HG03045 (cell line): ENCODE data around the gene EYA3.
A peak's percentile ranks its signal among the peaks of the same experiment; 100 is the strongest.

Source experiments
- ATAC-seq: cut with Tn5 transposase; IDR thresholded peaks from one replicate; pipeline ENCODE4 v1.9.1; 2021; ENCODE audit warnings: mild to moderate bottlenecking, moderate library complexity; ENCODE audit not compliant: unreplicated experiment

EYA3 gene

DNA sequence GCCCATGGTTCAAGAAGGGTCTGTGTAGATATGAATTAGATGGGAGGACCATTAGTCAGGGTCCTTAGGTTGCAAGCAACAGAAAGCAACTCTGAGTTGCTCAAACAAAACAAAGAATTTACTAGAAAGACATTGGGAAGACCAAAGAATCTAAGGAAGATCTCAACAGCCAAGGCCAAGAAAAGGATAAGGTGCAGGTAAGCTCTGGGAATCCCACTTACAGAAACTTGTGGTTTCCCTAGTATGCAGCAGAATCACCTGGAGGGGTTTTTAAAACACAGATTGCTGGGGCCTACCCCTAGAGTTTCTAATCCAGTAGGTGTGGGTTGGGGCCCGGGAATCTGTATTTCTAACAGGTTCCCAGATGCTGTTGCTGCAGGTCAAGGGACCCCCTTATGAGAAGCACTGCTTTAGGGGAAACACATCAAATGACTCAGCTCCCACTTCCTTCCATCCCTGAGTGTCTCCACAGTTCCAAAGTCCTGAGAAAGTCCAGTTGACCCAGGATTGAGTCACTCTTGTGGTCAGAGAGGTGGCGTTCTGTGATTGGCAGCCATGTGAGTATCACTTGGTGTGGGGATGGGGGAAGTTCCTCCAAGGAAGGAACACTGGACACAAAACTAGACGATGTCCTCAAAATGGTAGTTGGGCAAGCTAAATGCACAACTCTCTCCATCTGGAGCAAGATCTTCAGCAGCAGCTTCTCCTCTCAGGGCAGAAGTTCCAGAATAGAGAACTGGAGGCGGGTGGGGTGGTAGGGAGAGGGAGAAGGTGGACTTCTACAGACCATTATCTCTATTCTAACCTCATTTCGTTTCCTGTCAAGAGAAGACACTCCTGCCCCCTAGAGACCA is 24.2 kb upstream of the EYA3 start:
- no peak for ATAC-seq

DNA sequence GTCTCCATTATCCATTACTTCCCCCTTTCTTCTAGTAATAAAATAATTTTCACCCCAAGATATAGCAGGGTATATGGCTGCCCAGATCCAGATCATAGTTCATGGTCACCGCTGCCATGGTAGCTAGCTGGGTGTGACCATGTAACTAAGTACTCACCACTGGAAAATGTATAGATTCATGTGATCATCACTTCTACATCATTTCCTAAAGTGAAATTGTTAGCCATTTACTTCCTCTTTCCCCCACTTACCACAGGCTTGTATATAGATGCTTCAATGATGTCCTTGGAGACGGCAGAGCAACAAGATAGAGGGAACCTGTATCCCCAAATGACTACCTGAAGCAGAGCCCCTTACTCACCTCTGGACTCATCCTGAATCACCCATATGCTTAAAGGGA is 22.7 kb upstream of the EYA3 start:
- ATAC-seq = no peak

DNA sequence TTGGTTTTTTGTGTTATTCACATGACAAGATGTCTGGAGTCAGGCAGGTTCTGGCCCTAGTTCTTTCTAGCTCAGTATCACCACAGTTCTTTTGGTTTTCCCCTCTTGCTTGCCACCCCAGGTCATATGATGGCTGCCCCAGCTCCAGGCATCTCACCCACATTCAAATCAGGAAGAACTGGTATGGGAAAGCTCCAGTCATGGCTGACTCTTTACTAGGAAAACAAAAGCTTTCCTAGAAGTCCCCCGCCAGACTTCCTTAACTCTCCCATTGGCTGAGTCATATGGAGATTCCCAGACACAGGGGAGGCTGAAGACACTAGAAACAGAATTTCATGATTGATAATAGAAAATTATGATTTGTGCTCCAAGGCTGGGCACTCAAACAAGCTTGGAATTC is 22.1 kb upstream of the EYA3 start:
- ATAC-seq = no peak

DNA sequence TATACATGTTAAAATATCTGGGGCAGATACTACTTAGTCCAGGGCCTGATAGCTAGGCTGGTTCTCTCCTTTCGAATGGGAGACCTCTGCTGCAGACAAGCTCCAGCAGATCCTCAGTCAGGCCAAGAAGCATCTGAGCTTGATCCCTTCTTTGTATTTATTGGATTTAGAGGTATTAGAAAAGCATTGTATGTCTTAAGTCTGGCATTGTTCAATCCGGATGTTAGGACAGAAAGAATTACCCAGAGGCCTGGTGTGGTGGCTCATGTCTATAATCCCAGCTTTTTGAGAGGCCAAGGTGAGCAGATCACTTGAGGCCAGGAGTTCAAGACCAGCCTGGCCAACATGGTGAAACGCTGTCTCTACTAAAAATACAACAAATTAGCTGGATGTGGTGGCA is 21.2 kb upstream of the EYA3 start:
- ATAC-seq = no peak

DNA sequence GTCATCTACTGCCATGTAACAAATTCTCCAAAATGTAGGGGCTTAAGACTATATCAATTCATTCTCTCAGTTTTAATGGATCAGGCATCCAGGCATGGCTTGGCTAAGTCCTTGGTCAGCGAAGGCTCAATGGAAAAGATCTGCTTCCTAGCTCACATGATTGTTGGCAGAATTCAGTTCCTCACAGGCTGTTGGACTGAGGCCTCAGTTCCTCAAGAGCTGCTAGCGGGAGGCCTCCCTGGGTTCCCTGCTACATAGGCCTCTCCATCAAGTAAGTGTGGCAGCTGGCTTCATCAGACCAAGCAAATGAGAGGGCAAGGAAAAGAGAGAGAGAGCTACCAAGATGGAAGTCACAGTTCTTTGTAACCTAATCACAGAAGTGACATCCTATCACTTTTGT is 19.6 kb upstream of the EYA3 start:
- ATAC-seq = no peak

GRCh38 chr1:28104866-28105467 is 16.6 kb upstream of the EYA3 start:
- no peak for ATAC-seq

- ATAC-seq = no peak
These were observed 13.8 kb upstream of the EYA3 start for GRCh38 chr1:28102189-28102588.

GRCh38 chr1:28099050-28099769 is 10.8 kb upstream of the EYA3 start:
- ATAC-seq = no peak

GRCh38 chr1:28097100-28097472 is 8.7 kb upstream of the EYA3 start:
- ATAC-seq = no peak

DNA sequence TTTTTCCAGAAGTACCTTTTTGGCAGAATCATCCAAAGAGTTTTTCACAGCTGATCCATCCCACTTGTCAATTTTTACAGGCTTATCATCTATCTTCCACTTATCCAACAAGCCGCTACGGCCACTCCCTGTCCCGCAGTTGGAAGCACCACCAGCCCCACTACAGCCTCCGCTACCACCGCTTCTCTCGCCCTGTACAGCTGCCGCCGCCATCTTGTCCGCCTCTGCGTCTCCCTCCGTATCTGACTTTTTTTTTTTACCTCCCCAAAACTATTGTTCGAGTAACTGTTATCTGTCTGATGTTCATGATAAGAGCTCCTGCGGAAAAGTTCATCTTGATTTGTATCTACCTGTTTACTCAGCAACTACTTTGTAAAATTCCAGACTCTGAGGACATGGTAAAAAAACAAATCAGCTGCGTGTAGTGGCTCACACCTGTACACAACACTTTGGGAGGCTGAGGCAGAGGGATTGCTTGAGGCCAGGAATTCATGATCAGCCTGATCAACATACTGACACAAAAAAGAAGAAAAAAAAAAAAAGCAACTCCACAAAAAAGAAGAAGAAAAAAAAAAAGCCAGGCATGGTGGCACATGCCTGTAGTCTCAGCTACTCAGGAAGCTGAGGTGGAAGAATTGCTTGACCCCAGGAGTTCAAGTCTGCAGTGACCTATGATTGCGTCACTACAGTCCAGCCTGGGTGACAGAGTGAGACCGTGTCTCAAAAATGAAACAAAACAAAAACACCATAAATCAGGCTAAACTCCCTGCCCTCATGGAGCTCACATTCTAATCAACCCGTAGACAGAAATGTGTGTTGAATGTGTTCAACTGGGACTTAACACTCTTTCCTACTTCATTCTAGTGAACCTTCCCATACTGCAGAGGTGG is 8.0 kb upstream of the EYA3 start:
- no peak for ATAC-seq

DNA sequence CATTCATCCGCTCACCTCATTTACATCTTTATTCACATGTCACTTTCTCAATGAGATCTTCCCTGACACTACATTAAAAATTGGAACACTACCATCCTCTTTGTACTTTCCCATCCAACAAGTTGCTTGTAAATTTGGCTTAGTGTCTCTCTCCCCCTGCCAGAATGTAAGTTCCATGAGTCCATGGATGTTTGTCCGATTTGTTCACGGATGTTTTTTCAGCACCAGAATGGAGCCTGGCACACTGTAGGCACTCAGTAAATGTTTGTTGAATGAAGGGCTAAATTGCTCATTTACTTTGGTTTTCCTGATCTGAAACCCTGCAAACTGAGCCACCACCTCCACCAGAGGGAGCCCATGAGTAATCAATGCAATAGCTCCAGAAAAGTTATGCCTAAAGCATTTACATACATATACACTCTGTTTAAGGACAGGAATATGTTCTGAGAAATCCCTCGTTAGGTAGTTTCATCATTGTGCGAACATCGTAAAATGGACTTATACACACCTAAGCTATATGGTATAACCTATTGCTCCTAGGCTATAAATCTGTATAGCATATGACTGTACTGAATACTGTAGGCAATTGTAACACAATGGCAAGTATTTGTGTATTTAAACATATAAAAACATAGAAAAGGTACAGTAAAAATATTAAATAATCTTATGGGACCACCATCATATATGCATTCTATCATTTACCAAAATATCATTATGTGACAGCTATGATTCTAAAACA is 2.8 kb upstream of the EYA3 start:
- no peak for ATAC-seq

- peak; percentile 14 for ATAC-seq
These were observed 719 bp downstream of the EYA3 start for GRCh38 chr1:28087614-28088167.

GRCh38 chr1:28086651-28087050 is 1.8 kb downstream of the EYA3 start:
- ATAC-seq = no peak

- no peak for ATAC-seq
These were observed 3.3 kb downstream of the EYA3 start for GRCh38 chr1:28085129-28085528.

DNA sequence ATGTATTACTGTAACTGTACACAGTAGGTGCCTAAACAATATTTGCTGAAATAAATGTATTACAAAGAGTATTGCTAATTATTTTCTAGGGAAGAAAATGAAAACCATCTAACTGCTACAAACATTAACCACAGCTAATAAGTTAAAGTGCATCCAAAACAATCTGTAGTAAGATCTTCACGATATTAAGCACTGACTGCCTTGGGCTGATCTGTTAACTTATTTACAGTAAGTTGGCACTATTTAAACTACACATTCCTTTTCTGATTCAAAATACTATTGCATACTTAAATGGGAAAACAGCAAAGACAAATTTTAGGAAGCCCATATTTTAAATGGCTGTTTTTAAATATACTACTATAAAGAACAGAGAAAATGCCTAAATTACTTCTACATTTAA is 4.5 kb downstream of the EYA3 start:
- ATAC-seq = no peak

DNA sequence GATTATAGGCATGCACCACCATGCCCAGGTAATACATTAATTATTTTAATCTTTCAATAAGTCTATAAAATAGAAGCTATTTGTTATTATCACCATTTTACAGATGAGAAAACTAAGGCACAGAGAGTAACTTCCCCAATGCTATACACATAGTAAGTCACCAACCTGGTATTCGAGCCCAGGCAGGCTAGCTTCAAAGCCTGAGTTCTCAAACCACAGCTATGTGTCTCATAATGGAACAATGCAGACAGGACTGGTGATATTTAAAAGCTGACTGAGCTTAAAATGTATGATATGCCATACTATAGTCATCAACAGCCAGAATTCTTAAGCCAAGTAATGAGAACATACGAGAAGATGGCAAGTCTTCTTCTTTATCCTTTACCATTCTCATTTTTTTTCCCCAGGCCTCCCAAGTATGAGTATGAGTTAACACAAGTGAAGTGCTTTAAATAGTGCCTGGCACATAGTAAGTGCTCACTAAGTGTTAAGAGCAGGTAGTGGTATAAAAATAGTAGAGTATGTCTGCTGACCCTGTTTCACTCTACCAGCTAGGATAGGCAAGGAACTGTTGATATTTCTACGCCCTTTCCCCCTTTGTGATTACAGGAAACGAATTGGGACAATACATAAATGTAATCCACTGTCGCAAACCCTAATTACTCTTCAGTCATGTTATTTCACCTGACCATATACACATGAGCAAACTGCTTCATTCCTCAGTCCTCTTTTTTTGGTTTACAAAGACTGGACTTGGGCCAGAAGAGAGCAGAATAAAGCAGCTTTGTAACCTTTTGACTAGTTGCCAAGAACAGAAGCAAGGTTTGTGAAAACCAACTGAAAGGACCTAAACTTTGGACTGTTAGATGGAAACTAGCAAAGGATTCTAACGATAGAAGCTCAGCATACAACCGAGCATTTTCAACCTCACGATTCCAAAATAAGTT is 9.5 kb downstream of the EYA3 start:
- no peak for ATAC-seq

GRCh38 chr1:28078262-28078661 is 10.1 kb downstream of the EYA3 start:
- no peak for ATAC-seq

- ATAC-seq = no peak
These were observed 13.4 kb downstream of the EYA3 start for GRCh38 chr1:28074892-28075511.
